ENCODE results near the gene DHX16. TPM values are rescaled to one million over a fixed set of nuclear protein-coding genes. Genes with fewer than 3 reads are reported as not detected.

The DHX16 gene
- total and polyA plus RNA-seq, 2 experiments from 2014 or later: 16.0 to 31.3 TPM

- TF ChIP-seq, protein P1, sequence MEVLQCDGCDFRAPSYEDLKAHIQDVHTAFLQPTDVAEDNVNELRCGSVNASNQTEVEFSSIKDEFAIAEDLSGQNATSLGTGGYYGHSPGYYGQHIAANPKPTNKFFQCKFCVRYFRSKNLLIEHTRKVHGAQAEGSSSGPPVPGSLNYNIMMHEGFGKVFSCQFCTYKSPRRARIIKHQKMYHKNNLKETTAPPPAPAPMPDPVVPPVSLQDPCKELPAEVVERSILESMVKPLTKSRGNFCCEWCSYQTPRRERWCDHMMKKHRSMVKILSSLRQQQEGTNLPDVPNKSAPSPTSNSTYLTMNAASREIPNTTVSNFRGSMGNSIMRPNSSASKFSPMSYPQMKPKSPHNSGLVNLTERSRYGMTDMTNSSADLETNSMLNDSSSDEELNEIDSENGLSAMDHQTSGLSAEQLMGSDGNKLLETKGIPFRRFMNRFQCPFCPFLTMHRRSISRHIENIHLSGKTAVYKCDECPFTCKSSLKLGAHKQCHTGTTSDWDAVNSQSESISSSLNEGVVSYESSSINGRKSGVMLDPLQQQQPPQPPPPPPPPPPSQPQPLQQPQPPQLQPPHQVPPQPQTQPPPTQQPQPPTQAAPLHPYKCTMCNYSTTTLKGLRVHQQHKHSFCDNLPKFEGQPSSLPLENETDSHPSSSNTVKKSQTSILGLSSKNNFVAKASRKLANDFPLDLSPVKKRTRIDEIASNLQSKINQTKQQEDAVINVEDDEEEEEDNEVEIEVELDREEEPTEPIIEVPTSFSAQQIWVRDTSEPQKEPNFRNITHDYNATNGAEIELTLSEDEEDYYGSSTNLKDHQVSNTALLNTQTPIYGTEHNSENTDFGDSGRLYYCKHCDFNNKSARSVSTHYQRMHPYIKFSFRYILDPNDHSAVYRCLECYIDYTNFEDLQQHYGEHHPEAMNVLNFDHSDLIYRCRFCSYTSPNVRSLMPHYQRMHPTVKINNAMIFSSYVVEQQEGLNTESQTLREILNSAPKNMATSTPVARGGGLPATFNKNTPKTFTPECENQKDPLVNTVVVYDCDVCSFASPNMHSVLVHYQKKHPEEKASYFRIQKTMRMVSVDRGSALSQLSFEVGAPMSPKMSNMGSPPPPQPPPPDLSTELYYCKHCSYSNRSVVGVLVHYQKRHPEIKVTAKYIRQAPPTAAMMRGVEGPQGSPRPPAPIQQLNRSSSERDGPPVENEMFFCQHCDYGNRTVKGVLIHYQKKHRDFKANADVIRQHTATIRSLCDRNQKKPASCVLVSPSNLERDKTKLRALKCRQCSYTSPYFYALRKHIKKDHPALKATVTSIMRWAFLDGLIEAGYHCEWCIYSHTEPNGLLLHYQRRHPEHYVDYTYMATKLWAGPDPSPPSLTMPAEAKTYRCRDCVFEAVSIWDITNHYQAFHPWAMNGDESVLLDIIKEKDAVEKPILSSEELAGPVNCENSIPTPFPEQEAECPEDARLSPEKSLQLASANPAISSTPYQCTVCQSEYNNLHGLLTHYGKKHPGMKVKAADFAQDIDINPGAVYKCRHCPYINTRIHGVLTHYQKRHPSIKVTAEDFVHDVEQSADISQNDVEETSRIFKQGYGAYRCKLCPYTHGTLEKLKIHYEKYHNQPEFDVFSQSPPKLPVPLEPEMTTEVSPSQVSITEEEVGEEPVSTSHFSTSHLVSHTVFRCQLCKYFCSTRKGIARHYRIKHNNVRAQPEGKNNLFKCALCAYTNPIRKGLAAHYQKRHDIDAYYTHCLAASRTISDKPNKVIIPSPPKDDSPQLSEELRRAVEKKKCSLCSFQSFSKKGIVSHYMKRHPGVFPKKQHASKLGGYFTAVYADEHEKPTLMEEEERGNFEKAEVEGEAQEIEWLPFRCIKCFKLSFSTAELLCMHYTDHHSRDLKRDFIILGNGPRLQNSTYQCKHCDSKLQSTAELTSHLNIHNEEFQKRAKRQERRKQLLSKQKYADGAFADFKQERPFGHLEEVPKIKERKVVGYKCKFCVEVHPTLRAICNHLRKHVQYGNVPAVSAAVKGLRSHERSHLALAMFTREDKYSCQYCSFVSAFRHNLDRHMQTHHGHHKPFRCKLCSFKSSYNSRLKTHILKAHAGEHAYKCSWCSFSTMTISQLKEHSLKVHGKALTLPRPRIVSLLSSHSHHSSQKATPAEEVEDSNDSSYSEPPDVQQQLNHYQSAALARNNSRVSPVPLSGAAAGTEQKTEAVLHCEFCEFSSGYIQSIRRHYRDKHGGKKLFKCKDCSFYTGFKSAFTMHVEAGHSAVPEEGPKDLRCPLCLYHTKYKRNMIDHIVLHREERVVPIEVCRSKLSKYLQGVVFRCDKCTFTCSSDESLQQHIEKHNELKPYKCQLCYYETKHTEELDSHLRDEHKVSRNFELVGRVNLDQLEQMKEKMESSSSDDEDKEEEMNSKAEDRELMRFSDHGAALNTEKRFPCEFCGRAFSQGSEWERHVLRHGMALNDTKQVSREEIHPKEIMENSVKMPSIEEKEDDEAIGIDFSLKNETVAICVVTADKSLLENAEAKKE (CRISPR knock-in tag; IDR thresholded peaks at IDR 0.05): no peak
- TF ChIP-seq, protein P2, sequence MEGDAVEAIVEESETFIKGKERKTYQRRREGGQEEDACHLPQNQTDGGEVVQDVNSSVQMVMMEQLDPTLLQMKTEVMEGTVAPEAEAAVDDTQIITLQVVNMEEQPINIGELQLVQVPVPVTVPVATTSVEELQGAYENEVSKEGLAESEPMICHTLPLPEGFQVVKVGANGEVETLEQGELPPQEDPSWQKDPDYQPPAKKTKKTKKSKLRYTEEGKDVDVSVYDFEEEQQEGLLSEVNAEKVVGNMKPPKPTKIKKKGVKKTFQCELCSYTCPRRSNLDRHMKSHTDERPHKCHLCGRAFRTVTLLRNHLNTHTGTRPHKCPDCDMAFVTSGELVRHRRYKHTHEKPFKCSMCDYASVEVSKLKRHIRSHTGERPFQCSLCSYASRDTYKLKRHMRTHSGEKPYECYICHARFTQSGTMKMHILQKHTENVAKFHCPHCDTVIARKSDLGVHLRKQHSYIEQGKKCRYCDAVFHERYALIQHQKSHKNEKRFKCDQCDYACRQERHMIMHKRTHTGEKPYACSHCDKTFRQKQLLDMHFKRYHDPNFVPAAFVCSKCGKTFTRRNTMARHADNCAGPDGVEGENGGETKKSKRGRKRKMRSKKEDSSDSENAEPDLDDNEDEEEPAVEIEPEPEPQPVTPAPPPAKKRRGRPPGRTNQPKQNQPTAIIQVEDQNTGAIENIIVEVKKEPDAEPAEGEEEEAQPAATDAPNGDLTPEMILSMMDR (conservative IDR thresholded peaks at IDR 0.05; ENCODE audit: low read depth in 2 of 2): no peak
- TF ChIP-seq, protein P3, sequence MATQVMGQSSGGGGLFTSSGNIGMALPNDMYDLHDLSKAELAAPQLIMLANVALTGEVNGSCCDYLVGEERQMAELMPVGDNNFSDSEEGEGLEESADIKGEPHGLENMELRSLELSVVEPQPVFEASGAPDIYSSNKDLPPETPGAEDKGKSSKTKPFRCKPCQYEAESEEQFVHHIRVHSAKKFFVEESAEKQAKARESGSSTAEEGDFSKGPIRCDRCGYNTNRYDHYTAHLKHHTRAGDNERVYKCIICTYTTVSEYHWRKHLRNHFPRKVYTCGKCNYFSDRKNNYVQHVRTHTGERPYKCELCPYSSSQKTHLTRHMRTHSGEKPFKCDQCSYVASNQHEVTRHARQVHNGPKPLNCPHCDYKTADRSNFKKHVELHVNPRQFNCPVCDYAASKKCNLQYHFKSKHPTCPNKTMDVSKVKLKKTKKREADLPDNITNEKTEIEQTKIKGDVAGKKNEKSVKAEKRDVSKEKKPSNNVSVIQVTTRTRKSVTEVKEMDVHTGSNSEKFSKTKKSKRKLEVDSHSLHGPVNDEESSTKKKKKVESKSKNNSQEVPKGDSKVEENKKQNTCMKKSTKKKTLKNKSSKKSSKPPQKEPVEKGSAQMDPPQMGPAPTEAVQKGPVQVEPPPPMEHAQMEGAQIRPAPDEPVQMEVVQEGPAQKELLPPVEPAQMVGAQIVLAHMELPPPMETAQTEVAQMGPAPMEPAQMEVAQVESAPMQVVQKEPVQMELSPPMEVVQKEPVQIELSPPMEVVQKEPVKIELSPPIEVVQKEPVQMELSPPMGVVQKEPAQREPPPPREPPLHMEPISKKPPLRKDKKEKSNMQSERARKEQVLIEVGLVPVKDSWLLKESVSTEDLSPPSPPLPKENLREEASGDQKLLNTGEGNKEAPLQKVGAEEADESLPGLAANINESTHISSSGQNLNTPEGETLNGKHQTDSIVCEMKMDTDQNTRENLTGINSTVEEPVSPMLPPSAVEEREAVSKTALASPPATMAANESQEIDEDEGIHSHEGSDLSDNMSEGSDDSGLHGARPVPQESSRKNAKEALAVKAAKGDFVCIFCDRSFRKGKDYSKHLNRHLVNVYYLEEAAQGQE (IDR thresholded peaks at IDR 0.05; ENCODE audit: unreplicated experiment): no peak
- no peak for TF ChIP-seq ZNF114 (CRISPR knock-in tag; IDR thresholded peaks at IDR 0.05)
- TF ChIP-seq, protein P4, sequence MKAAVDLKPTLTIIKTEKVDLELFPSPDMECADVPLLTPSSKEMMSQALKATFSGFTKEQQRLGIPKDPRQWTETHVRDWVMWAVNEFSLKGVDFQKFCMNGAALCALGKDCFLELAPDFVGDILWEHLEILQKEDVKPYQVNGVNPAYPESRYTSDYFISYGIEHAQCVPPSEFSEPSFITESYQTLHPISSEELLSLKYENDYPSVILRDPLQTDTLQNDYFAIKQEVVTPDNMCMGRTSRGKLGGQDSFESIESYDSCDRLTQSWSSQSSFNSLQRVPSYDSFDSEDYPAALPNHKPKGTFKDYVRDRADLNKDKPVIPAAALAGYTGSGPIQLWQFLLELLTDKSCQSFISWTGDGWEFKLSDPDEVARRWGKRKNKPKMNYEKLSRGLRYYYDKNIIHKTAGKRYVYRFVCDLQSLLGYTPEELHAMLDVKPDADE (IDR thresholded peaks at IDR 0.05): no peak
These were observed 41.5 kb upstream of the DHX16 start (continued) for GRCh38 chr6:30714263-30714662.

Data from GM23338 (cell line).